SU-DHL-6 (cell line): ENCODE data around the gene PLCXD1.

Experiments
- EZH2phosphoT487 ChIP-seq: fragments of 200-600 bp; sonication (generic), shearing (Covaris generic); conservative IDR thresholded peaks from 2 replicates; pipeline ENCODE4 v1.6.1; 2018; ENCODE audit warnings: mild to moderate bottlenecking, antibody characterized with exemption, low read length, moderate library complexity, mixed read lengths
- TF ChIP-seq, protein P1 (sequence below): fragments of 200-600 bp; sonication (generic); IDR thresholded peaks from one replicate; pipeline ENCODE4 v1.5.1; 2017; ENCODE audit warnings: antibody characterized with exemption, mild to moderate bottlenecking, low read length, moderate library complexity; ENCODE audit not compliant: insufficient read depth, poor library complexity, severe bottlenecking

DNA sequence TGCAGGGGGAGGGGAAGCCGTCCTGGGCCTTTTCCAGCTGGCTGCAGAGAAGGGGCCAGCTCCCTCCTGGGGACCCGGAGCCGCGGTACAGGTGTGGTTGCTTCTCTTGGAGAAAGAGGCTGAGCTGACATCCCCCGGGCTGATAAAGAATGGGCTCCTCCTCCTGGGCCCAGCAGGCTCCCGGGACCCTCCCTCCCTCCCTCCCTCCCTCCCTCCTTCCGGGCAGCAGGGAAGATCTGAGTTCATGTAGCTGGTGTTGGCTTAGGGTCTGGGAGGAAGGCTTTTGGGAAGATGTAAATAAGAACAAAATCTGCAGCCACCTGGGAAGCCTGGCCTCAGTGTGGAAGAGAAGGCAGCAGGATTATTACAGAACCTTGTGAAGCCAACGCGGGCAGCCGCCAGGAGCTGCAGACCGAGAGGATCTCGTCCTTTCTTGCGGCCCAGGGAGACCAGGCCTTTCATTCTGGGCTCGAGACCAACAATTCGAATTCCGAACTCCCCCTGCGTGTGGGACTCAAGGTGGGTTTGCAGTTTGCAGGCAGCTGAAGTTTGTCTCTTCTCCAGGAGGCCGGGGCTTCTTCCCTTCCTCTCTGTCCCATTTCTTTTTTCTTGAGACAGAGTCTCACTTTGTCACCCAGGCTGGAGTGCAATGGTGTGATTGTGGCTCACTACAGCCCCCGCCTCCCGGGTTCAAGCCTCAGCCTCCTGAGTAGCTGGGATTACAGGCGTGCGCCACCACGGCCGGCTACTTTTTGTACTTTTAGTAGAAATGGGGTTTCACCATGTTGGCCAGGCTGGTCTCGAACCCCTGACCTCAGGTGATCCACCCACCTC is at the start of gene PLCXD1:
- TF ChIP-seq, protein P1, sequence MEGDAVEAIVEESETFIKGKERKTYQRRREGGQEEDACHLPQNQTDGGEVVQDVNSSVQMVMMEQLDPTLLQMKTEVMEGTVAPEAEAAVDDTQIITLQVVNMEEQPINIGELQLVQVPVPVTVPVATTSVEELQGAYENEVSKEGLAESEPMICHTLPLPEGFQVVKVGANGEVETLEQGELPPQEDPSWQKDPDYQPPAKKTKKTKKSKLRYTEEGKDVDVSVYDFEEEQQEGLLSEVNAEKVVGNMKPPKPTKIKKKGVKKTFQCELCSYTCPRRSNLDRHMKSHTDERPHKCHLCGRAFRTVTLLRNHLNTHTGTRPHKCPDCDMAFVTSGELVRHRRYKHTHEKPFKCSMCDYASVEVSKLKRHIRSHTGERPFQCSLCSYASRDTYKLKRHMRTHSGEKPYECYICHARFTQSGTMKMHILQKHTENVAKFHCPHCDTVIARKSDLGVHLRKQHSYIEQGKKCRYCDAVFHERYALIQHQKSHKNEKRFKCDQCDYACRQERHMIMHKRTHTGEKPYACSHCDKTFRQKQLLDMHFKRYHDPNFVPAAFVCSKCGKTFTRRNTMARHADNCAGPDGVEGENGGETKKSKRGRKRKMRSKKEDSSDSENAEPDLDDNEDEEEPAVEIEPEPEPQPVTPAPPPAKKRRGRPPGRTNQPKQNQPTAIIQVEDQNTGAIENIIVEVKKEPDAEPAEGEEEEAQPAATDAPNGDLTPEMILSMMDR = no peak
- no peak for TF ChIP-seq EZH2phosphoT487
